TTC549 (cell line): ENCODE data around the gene HMG20B.

Experiments used
- FAIRE-seq: peaks from 2 replicates; lab custom pipeline; 2012; peaks lifted over from hg19 to GRCh38; lab: Jason Lieb, UNC

The HMG20B gene

GRCh38 chr19:3622224-3622623 lies 49.5 kb downstream of the HMG20B start:
- FAIRE-seq, result no peak

- no peak for FAIRE-seq
Observed at GRCh38 chr19:3623716-3624115, 51.0 kb downstream of the HMG20B start.

- FAIRE-seq, result no peak
Observed at GRCh38 chr19:3625996-3626472, 53.3 kb downstream of the HMG20B start.

- peak; percentile 92 for FAIRE-seq
Observed at GRCh38 chr19:3626473-3627350, 54.0 kb downstream of the HMG20B start, which contains the start of gene CACTIN. Gene CACTIN, minus strand, starts transcription at chr19:3626790. Its CDS starts 28 bp downstream, at chr19:3626762.

GRCh38 chr19:3627351-3627723 lies 54.6 kb downstream of the HMG20B start:
- no peak for FAIRE-seq
